GM23338 (cell line): ENCODE measurements around the gene IFITM1.

Experiments used
- CREB1 ChIP-seq: fragments of 250-450 bp; sonication (Bioruptor Pico); IDR thresholded peaks from 2 replicates; pipeline ENCODE4 v1.5.0; 2020; ENCODE audit warnings: low read depth, mild to moderate bottlenecking, moderate library complexity
- EZH2 ChIP-seq: fragments of 200-600 bp; sonication (generic); IDR thresholded peaks from one replicate; pipeline ENCODE4 v1.8.0; 2017; ENCODE audit warnings: antibody characterized with exemption, mild to moderate bottlenecking, low read depth; ENCODE audit not compliant: unreplicated experiment
- EZH2phosphoT487 ChIP-seq: fragments of 200-600 bp; sonication (generic); IDR thresholded peaks from one replicate; pipeline ENCODE4 v1.8.1; 2018; ENCODE audit warnings: antibody characterized with exemption; ENCODE audit not compliant: unreplicated experiment
- POLR2AphosphoS5 ChIP-seq: IDR thresholded peaks from 2 replicates; pipeline ENCODE4 v1.6.1; 2016; ENCODE audit warnings: antibody characterized with exemption, low read depth
- ZNF114 ChIP-seq: fragments of 250-450 bp; sonication (Bioruptor Pico); IDR thresholded peaks from 2 replicates; pipeline ENCODE4 v1.5.0; 2020; ENCODE audit warnings: mild to moderate bottlenecking, moderate library complexity
- TF ChIP-seq, protein P1 (sequence below): IDR thresholded peaks from 2 replicates; pipeline ENCODE4 v1.6.1; 2016; ENCODE audit warnings: antibody characterized with exemption
- TF ChIP-seq, protein P2 (sequence below), 2 experiments: fragments of 200-600 bp in 1 of 2; sonication (generic) in 1 of 2; conservative IDR thresholded peaks; 2 replicates each; pipeline versions ENCODE4 v1.5.1 to v1.6.1; 2016 to 2017; ENCODE audit warnings: antibody characterized with exemption in 2 of 2, low read depth in 2 of 2, mild to moderate bottlenecking in 2 of 2, moderate library complexity in 1 of 2
- TF ChIP-seq, protein P3 (sequence below): IDR thresholded peaks from one replicate; pipeline ENCODE4 v1.6.1; 2018; ENCODE audit warnings: antibody characterized with exemption; ENCODE audit not compliant: unreplicated experiment

DNA sequence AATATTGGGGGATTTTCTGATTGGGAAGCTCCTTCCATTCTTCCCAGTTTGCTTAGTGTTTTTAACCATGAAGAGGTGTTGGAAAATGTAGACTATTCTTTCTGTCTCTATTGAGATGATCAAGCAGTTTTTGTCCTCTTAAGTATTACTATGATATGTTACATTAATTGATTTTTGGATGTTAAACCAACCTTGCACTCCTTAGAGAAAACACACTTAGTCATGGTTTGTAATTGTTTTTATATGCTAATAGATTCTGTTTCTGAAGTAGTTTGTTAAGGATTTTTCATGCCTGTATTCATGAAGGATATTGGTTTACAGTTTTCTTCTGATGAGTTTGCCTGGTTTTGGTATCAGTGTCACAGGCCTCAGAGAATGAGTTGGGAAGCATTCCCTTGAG lies 37.6 kb upstream of the IFITM1 start:
- TF ChIP-seq EZH2phosphoT487 (no peak), ZNF114 (CRISPR knock-in tag) (no peak), POLR2AphosphoS5 (no peak), CREB1 (CRISPR knock-in tag) (no peak), EZH2 (no peak)
- TF ChIP-seq, protein P1, sequence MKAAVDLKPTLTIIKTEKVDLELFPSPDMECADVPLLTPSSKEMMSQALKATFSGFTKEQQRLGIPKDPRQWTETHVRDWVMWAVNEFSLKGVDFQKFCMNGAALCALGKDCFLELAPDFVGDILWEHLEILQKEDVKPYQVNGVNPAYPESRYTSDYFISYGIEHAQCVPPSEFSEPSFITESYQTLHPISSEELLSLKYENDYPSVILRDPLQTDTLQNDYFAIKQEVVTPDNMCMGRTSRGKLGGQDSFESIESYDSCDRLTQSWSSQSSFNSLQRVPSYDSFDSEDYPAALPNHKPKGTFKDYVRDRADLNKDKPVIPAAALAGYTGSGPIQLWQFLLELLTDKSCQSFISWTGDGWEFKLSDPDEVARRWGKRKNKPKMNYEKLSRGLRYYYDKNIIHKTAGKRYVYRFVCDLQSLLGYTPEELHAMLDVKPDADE = no peak
- TF ChIP-seq, protein P2, sequence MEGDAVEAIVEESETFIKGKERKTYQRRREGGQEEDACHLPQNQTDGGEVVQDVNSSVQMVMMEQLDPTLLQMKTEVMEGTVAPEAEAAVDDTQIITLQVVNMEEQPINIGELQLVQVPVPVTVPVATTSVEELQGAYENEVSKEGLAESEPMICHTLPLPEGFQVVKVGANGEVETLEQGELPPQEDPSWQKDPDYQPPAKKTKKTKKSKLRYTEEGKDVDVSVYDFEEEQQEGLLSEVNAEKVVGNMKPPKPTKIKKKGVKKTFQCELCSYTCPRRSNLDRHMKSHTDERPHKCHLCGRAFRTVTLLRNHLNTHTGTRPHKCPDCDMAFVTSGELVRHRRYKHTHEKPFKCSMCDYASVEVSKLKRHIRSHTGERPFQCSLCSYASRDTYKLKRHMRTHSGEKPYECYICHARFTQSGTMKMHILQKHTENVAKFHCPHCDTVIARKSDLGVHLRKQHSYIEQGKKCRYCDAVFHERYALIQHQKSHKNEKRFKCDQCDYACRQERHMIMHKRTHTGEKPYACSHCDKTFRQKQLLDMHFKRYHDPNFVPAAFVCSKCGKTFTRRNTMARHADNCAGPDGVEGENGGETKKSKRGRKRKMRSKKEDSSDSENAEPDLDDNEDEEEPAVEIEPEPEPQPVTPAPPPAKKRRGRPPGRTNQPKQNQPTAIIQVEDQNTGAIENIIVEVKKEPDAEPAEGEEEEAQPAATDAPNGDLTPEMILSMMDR (conservative IDR thresholded peaks at IDR 0.05; ENCODE audit: low read depth in 2 of 2) = no peak
- TF ChIP-seq, protein P3, sequence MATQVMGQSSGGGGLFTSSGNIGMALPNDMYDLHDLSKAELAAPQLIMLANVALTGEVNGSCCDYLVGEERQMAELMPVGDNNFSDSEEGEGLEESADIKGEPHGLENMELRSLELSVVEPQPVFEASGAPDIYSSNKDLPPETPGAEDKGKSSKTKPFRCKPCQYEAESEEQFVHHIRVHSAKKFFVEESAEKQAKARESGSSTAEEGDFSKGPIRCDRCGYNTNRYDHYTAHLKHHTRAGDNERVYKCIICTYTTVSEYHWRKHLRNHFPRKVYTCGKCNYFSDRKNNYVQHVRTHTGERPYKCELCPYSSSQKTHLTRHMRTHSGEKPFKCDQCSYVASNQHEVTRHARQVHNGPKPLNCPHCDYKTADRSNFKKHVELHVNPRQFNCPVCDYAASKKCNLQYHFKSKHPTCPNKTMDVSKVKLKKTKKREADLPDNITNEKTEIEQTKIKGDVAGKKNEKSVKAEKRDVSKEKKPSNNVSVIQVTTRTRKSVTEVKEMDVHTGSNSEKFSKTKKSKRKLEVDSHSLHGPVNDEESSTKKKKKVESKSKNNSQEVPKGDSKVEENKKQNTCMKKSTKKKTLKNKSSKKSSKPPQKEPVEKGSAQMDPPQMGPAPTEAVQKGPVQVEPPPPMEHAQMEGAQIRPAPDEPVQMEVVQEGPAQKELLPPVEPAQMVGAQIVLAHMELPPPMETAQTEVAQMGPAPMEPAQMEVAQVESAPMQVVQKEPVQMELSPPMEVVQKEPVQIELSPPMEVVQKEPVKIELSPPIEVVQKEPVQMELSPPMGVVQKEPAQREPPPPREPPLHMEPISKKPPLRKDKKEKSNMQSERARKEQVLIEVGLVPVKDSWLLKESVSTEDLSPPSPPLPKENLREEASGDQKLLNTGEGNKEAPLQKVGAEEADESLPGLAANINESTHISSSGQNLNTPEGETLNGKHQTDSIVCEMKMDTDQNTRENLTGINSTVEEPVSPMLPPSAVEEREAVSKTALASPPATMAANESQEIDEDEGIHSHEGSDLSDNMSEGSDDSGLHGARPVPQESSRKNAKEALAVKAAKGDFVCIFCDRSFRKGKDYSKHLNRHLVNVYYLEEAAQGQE = no peak
